GM12878 (cell line): ENCODE measurements around the gene CBR3.

Experiments
- CEBPB ChIP-seq, 2 experiments: fragments of 150-350 bp in 1 of 2; IDR thresholded peaks; 2 replicates each; pipeline ENCODE4 v1.6.1; 2012 to 2014; ENCODE audit warnings: low read depth in 2 of 2, low read length in 2 of 2, borderline replicate concordance in 1 of 2, inconsistent platforms in 1 of 2
- CHD2 ChIP-seq: IDR thresholded peaks from 2 replicates; pipeline ENCODE4 v1.6.1; 2011; ENCODE audit warnings: low read depth, low read length, improper control_type of control experiment, borderline replicate concordance
- EP300 ChIP-seq, 2 experiments: fragments of 150-350 bp in 1 of 2; IDR thresholded peaks; 2 replicates each; pipeline ENCODE4 v1.6.1; 2011 to 2012; ENCODE audit warnings: low read depth in 2 of 2, low read length in 2 of 2, borderline replicate concordance in 1 of 2, improper control_type of control experiment in 1 of 2, inconsistent platforms in 1 of 2; ENCODE audit not compliant: control insufficient read depth in 1 of 2
- EZH2 ChIP-seq: IDR thresholded peaks from 2 replicates; pipeline ENCODE4 v1.6.1; 2012; ENCODE audit warnings: low read depth, mild to moderate bottlenecking, control low read depth, inconsistent platforms, low read length, borderline replicate concordance; ENCODE audit not compliant: control insufficient read depth
- IKZF2 ChIP-seq, 2 experiments: fragments of 450-650 bp; IDR thresholded peaks; 2 replicates each; pipeline ENCODE4 v1.6.1; 2017; ENCODE audit warnings: mild to moderate bottlenecking in 2 of 2, moderate library complexity in 2 of 2
- KDM1A ChIP-seq: fragments of 200-600 bp; sonication (generic); IDR thresholded peaks from 2 replicates; pipeline ENCODE4 v1.6.1; 2016; ENCODE audit warnings: borderline replicate concordance
- MEF2A ChIP-seq: IDR thresholded peaks from 2 replicates; pipeline ENCODE4 v1.6.1; 2011; ENCODE audit warnings: low read depth, mild to moderate bottlenecking, low read length, moderate library complexity; ENCODE audit not compliant: insufficient read depth
- MXI1 ChIP-seq: fragments of 150-350 bp; IDR thresholded peaks from 2 replicates; pipeline ENCODE4 v1.6.1; 2011; ENCODE audit warnings: low read depth, mild to moderate bottlenecking, inconsistent platforms, low read length, improper control_type of control experiment
- POLR2AphosphoS5 ChIP-seq: IDR thresholded peaks from 2 replicates; pipeline ENCODE4 v1.6.1; 2011; ENCODE audit warnings: mild to moderate bottlenecking, low read length, inconsistent platforms
- RELA ChIP-seq: fragments of 450-650 bp; IDR thresholded peaks from 2 replicates; pipeline ENCODE4 v1.8.0; 2014; ENCODE audit warnings: borderline replicate concordance; ENCODE audit not compliant: partially characterized antibody
- ZSCAN29 ChIP-seq: fragments of 450-650 bp; IDR thresholded peaks from 2 replicates; pipeline ENCODE4 v1.6.1; 2017; ENCODE audit warnings: mild to moderate bottlenecking, moderate library complexity
- TF ChIP-seq, protein P1 (sequence below), 3 experiments: IDR thresholded peaks in 2 of 3; conservative IDR thresholded peaks in 1 of 3; 2 replicates each; pipeline ENCODE4 v1.5.1; 2011; ENCODE audit warnings: low read depth in 3 of 3, low read length in 3 of 3, mild to moderate bottlenecking in 3 of 3, control low read depth in 2 of 3, moderate library complexity in 2 of 3, inconsistent platforms in 1 of 3, mixed read lengths in 1 of 3; ENCODE audit not compliant: control insufficient read depth in 2 of 3, insufficient read depth in 1 of 3; ENCODE audit errors: extremely low read depth in 1 of 3
- TF ChIP-seq, protein P2 (sequence below): IDR thresholded peaks from 2 replicates; pipeline ENCODE4 v1.6.1; 2012; ENCODE audit warnings: low read depth, low read length, improper control_type of control experiment
- TF ChIP-seq, protein P3 (sequence below): fragments of 450-650 bp; IDR thresholded peaks from 2 replicates; pipeline ENCODE4 v1.6.1; 2017; ENCODE audit warnings: antibody characterized with exemption, mild to moderate bottlenecking, moderate library complexity

DNA sequence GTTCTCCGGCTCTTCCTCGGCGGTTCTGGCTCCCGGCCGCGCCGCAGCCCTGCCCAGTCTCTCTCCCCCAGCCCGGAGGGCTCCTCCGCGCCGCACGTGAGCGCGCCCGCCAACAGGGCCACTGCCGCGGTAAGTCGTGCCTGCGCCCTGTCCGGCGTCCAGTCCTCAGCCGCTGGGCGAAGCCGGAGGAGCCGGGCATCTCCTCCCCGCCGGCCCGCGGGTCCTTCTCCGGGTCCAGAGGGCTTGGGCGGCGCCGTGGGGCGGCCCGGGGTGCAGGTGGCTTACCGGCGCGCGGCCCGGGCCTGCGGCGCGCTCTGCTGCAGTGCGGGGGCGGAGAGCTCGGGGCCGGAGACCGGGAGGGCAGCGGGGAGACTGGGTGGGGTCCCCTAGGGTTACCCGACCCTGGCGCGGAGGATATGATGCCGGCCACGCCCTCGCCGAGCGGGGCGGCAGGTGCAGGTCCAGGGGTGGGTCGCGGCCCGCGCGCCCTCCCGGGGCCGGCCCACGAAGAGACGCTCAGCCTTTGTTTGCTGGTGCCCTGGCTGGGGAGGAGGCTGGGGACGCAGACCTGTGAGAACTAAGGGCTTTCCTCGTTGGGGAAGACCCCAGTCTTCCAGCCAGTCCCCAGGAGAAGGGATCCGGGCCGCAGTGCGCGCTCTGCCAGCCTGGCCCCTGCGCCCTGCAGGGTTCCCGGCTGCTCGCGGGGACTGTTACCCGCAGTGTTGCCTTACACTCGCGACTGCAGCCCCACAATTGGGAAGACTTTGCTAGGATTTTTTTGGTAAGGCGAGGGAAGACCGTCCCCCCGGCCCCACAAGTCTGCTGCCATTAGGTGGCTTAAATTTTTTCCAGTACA is 22.2 kb downstream of the CBR3 start, which contains the start of gene DOP1B:
- TF ChIP-seq MXI1 (no peak), IKZF2 (IDR thresholded peaks at IDR 0.05) (no peak), RELA (no peak), EZH2 (no peak), ZSCAN29 (no peak), CEBPB (IDR thresholded peaks at IDR 0.05; ENCODE audit: borderline replicate concordance in 1 of 2, low read depth in 2 of 2, low read length in 2 of 2) (no peak), KDM1A (no peak), EP300 (IDR thresholded peaks at IDR 0.05; ENCODE audit: borderline replicate concordance in 1 of 2, control insufficient read depth in 1 of 2, low read depth in 2 of 2, low read length in 2 of 2) (no peak), POLR2AphosphoS5 (no peak), CHD2 (no peak), MEF2A (no peak)
- TF ChIP-seq, protein P1, sequence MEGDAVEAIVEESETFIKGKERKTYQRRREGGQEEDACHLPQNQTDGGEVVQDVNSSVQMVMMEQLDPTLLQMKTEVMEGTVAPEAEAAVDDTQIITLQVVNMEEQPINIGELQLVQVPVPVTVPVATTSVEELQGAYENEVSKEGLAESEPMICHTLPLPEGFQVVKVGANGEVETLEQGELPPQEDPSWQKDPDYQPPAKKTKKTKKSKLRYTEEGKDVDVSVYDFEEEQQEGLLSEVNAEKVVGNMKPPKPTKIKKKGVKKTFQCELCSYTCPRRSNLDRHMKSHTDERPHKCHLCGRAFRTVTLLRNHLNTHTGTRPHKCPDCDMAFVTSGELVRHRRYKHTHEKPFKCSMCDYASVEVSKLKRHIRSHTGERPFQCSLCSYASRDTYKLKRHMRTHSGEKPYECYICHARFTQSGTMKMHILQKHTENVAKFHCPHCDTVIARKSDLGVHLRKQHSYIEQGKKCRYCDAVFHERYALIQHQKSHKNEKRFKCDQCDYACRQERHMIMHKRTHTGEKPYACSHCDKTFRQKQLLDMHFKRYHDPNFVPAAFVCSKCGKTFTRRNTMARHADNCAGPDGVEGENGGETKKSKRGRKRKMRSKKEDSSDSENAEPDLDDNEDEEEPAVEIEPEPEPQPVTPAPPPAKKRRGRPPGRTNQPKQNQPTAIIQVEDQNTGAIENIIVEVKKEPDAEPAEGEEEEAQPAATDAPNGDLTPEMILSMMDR (IDR thresholded peaks at IDR 0.05 in 2 of 3, conservative IDR thresholded peaks at IDR 0.05 in 1 of 3; ENCODE audit: control insufficient read depth in 2 of 3, extremely low read depth in 1 of 3, insufficient read depth in 1 of 3, low read depth in 3 of 3, low read length in 3 of 3) = no peak
- TF ChIP-seq, protein P2, sequence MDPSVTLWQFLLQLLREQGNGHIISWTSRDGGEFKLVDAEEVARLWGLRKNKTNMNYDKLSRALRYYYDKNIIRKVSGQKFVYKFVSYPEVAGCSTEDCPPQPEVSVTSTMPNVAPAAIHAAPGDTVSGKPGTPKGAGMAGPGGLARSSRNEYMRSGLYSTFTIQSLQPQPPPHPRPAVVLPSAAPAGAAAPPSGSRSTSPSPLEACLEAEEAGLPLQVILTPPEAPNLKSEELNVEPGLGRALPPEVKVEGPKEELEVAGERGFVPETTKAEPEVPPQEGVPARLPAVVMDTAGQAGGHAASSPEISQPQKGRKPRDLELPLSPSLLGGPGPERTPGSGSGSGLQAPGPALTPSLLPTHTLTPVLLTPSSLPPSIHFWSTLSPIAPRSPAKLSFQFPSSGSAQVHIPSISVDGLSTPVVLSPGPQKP = no peak
- TF ChIP-seq, protein P3, sequence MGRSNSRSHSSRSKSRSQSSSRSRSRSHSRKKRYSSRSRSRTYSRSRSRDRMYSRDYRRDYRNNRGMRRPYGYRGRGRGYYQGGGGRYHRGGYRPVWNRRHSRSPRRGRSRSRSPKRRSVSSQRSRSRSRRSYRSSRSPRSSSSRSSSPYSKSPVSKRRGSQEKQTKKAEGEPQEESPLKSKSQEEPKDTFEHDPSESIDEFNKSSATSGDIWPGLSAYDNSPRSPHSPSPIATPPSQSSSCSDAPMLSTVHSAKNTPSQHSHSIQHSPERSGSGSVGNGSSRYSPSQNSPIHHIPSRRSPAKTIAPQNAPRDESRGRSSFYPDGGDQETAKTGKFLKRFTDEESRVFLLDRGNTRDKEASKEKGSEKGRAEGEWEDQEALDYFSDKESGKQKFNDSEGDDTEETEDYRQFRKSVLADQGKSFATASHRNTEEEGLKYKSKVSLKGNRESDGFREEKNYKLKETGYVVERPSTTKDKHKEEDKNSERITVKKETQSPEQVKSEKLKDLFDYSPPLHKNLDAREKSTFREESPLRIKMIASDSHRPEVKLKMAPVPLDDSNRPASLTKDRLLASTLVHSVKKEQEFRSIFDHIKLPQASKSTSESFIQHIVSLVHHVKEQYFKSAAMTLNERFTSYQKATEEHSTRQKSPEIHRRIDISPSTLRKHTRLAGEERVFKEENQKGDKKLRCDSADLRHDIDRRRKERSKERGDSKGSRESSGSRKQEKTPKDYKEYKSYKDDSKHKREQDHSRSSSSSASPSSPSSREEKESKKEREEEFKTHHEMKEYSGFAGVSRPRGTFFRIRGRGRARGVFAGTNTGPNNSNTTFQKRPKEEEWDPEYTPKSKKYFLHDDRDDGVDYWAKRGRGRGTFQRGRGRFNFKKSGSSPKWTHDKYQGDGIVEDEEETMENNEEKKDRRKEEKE = no peak
